Left lobe of liver (tissue), 2 donors: ENCODE data around the gene SLC24A4. TPM values are rescaled to one million over a fixed set of nuclear protein-coding genes. Genes with fewer than 3 reads are reported as not detected.
A peak's percentile ranks its signal among the peaks of the same experiment; 100 is the strongest.

ENCODE experiments used
- ATAC-seq: fragments of 200-7000 bp; cut with Tn5 transposase; one replicate; pipeline ENCODE4 v1.9.1; 2020; ENCODE audit warnings: mild to moderate bottlenecking, moderate library complexity
- DNase-seq: peaks from one replicate; pipeline ENCODE4 v3.0.0-alpha.2; 2020; ENCODE audit warnings: low spot score
- total RNA-seq: library from RNA; stranded (reverse); gene quantifications from one replicate; pipeline ENCODE4 v1.2.1, GENCODE V29; 2021
- donor health status: DM: no; HTN: no; CAD: no; lungs with moderate emphysema.
- donor health status: DM: no; HTN: yes; CAD: no.

SLC24A4 gene
- total RNA-seq, 1 donor from 2014 or later = 0.20 TPM

DNA sequence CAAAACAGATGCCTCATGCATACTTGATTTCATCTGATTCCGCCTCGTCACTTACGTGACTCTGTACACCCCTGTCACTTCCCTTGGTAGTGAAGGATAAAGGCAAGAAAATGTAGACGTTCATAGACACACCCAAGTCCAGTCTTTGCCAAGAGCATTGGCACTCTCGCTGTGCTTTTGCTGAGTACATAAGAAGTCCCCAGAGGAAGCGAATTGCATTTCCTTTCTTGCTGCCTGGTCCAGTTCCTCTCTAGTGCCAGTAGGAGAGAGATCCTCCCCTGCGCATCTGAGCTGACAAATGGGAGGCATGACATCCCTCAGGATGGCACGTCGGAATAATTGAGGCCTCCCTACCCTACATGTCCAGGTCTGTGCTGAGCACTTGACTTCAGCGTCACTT is 169.3 kb downstream of the SLC24A4 start:
- peak; percentile 38 for ATAC-seq

DNA sequence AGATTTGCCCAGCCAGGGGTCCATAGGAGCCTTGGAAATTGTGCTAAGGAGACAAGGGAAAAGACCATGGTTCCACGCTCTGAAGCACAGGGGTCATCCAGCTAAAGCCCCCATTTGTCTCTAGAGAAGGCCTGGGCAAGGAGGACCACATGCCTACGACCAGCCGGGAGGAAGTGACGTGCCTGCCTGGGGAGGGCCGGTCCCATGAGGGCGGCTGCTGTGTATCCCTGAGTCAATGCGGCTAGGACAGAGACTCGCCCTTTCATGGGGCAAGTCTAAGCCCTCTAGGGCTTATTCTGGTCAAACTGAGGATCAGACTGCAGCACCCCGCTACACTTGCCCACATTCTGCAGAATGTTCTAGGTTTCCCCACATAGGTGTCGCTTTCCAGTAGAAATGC is 170.1 kb downstream of the SLC24A4 start:
- ATAC-seq = no peak
- no peak for DNase-seq

More for the DNA sequence above, 169.3 kb downstream of the SLC24A4 start:
- DNase-seq = no peak

DNA sequence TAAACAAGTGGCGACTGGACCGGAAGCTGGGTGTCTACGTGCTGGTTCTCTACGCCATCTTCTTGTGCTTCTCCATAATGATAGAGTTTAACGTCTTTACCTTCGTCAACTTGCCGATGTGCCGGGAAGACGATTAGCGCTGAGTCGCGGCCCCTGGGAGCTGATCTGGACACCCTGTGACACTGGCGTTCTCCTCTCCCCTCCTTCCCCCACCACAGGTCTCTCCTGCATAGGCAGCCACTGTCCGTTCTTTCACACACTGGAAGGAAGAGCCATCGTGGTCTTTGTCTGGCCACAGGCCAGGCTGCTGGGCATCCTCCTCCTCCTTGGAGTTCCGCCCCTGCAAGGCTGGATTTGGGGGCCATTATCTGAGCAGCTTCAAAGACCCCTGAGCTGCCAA is 170.5 kb downstream of the SLC24A4 start:
- ATAC-seq = no peak
- no peak for DNase-seq

DNA sequence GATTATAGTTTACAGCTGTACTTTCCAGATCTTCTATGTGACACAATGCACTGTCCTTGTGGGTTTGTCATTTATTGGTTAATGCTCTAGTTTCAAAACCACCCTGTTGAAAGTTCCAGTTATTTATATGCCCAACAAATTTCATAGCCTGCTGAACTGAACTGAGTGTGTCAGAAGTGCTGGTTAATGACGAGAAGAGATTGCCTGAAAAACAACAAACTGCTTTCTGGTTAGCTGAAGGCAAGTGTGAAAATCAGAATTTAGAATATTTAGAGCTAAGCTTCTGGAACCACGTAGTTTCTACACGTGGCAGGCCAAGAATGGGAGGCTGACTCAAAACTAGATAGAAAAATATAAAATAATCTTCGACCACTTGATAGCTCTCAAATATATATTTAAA is 171.5 kb downstream of the SLC24A4 start:
- ATAC-seq (no peak), DNase-seq (no peak)

GRCh38 chr14:92495027-92495426 is 172.1 kb downstream of the SLC24A4 start:
- no peak for DNase-seq
- no peak for ATAC-seq

GRCh38 chr14:92496191-92496857 is 173.4 kb downstream of the SLC24A4 start:
- DNase-seq (no peak), ATAC-seq (no peak)

DNA sequence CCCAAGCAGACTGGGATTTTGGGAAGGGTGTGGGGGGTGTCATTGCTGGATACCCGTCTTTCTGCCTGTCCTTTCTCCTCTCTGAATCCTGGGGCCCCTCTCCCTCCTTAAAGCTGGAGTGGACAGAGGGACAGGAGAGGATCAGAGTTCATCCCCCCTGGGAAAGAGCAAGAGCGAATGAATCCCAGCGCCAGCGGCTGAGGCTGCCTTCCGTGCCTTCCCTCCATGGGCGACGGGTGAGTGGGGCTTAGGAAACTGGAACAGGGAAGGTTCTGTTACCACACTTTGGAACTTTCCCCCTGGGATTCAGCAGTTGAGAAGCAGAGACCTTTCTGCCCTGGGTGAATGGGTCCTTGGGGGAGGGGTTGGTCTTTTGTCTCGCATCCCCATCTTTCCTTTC is 174.4 kb downstream of the SLC24A4 start:
- DNase-seq (no peak), ATAC-seq (no peak)

DNA sequence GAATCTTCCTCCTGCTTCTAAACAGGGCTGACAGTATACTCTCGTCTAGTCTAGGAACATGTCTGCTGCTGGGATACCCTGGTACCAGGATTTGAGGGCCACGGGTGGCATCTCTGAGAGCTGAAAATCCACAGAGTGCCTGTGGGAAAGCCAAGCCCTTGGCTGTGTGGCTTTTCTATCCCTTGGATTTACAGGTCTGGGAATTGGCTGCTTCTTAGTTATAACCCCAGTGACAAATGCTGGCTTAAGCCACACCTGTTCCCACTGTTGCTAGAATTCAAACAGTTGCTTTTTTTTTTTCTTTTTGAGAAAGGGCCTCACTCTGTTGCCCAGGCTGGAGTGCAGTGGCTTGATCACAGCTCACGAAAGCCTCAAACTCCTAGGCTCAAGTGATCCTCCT is 176.3 kb downstream of the SLC24A4 start:
- no peak for DNase-seq
- ATAC-seq = no peak

DNA sequence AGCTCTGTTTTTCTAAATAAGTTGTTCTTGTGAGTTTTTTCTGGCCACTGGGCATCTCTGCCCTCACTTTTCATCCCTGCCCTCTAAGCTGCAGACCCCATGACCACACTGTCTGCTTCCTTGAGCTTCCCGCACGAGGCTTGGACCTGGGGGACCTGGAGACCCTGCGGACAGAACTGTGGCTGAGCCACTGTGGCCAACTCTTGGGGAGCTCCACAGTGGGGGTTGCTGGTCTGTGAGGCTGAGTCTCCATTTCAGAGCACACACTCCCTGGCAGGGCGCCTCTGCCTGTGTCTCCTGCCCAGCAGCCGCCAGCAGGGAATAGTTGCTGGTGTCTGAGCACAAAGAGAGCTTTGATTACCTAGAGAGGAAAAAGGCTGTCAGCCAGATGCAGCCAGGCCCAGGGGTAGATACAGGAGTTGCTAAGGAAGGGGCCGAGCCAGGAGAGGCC is 177.6 kb downstream of the SLC24A4 start:
- DNase-seq (no peak), ATAC-seq (no peak)

DNA sequence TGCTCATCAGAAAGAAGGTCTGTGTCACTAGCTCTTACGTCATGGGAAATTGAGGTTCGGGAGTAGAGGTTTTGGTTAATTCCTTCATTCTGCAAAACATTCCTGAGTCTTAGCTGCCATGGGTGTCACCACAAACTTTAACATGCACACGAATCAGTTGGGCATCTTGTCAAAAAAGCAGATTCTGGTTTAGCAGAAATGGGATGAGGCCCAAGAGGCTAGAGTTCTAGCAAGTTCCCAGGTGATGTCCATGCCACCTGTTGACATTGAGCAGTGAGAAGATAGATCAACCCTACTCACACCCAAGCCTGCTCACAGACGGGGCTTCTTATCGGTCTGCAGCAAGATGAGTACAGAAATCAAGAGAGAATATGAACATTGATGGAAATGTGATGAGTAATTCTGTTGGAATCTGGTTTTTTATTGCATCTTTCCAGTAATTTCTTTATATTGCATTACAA is 179.0 kb downstream of the SLC24A4 start:
- DNase-seq (peak; percentile 5), ATAC-seq (no peak)

GRCh38 chr14:92502541-92503286 is 179.7 kb downstream of the SLC24A4 start:
- no peak for ATAC-seq
- peak; percentile 37 for DNase-seq

DNA sequence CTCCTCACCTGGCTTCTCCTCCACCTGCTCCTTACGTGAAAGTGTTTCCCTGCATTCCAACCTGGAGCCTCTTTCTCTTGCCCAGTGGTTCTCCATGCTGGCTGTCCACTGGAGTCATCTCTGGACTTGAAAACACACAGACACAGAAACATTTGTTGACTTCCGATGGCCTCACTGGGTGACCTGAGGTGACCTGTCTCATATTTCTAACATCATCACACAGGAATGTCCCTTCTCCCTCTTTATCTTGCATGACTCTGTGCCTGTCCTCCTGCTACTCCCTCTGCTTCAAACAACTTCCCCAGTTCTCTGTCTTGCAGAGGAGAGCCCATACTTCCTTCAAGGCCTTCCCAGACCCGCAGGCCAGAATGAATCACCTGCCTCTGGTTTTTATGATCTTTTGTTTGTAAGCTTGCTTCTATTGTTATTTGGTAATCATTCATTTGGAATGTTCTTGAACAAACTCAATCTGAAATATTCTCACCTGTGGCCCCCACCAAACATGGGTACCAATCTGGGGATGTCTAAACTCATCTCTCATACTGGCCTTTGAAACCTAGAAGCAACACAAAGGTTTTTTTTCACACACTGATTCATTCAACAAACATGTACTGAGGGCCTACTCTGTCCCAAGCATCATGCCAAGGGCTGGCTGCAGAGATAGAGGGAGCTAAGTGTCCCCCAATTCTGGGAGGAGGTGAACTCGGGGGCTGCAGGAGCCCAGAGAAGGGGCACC is 181.0 kb downstream of the SLC24A4 start:
- DNase-seq (peak; percentile 43), ATAC-seq (peak; percentile 72)

DNA sequence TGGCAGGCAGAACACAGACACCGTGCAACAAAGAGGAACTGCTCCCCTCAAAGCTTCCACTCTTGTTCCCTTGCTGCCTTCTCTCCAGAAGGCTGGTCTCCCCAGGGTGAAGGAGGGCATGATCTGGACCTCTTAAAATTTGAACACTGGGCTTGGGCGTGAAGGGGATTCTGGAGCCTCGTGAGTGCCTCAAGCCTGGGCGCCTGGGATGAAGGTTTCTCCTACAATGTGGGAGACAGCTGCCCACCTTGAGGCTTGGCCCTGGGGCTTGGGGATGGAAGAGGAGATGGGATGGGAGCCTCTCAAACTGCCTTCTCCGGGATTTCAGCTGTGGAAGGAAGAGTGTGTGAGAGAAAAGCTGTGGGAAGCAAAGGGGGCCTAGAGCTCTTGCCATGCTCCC is 182.9 kb downstream of the SLC24A4 start:
- DNase-seq (no peak), ATAC-seq (no peak)

DNA sequence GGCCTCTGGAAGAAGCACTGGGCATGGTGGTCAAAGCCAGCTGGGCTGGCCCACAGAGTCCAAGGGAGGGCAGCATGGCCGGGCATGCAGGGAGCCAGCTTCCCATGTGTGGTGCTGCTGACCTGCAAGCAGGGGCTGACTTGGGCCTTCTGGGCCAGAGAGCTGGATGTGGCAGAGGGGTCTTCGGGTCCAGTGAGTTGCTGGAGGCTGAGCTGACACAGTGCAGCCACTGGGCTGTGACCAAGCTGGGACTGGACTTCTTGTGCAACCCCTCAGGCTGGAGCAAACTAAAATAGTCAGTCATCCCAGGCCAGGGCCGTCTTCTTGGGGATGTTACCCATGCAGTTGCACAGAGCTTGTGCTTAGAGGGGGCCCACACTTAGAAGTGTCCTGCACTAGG is 183.3 kb downstream of the SLC24A4 start:
- no peak for DNase-seq
- ATAC-seq = no peak

DNA sequence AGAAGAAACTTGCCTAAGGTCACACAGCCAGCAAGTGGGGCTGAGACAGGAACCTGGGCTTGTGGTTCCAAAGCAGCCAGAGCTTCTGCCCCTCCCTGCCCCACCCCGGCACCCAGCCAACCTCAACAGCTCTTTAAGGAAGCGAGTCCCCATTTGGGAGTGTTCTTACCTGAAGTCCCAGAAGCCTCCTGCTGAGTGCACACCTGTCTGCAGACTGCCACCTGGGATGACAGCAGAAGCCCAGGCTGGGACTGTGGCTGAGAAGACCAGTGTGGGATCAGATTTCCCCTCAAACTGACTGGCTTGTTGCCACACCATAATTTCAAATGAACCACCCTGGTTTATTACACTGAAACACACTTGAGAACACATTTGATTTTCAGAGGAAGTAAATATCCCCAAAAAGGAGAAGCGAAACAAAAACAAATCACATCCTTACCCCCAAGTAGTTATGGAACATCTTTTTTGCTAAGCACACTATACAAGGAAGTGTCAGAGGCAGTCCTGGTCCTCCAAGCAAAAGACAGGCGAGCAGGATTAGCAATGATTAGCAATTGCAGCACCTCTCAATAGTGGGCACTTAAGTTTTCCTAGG is 184.3 kb downstream of the SLC24A4 start:
- ATAC-seq = peak; percentile 12
- DNase-seq = no peak

DNA sequence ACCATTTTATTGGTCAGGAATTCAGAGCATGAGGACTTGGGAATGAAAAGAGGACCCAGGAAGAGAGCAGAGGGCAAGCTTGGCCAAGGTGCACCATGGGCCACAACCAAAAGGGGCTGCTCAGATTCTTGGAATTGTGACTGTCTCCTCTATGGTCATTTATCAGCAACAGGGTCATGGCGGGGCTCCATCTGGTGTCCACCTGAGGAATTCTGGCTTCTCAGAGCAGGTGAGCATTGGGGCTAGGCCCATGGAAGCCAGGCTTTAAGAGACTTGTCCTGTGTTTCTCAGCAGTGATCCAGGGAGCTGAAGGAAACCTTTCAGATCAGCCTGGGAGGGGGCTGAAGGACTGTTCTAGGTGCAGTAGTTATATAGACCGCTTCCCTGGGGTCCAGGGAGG is 188.0 kb downstream of the SLC24A4 start:
- DNase-seq (no peak), ATAC-seq (peak; percentile 23)

DNA sequence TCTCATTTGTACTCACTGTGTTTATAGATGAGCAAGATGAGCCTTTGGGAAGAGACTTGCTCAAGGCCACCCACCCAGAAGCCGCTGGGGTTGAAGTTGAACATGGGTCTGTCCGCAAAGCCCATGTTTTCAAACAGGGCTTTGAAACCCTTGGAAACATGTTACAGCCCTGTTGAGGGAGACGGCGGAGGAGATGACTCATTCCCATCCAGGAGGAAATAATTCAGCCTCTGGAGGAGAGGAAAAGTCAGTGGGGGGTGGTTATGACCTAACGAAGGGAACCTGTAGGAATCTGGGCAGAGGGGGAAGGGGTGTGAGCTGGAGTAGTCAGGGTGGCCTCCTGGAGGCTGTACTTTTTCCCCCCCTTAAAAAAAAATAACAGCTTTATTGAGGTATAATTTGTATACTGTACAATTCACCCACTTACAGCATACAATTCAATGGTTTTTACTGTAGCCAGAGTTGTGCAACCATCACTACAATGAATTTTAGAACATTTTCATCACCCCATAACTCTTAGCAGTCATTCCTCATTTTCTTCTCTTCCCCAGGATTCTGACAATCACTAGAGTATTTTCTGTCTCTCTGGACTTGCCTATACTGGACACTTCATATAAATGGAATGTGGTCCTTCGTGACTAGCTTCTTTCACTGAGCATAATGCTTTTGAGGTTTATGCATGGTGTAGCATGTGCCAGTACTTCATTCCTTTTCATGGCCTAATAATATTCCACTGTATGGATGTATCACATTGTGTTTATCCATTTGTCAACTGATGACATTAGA is 188.7 kb downstream of the SLC24A4 start:
- DNase-seq = no peak

DNA sequence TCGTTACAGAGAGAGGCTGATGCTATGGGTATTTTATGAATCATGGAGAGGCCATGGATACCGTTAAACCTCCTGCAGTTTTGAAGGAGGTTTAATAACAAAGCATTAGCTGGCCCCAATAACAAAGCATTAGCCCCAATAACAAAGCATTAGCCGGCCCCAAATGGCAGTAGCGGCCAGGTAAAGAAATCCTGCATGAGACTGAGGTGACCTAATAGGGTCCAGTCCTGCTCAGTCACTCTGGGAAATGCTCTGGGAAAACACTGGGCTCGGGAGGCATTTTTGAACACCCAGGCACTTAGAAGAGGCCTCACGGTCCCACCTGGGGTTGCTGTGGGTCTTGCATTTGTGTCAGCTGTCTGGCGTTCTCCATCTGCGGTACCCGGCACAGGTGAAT is 189.8 kb downstream of the SLC24A4 start:
- DNase-seq (no peak), ATAC-seq (no peak)

More for the DNA sequence above, 188.7 kb downstream of the SLC24A4 start:
- no peak for ATAC-seq

- peak; percentile 66 for DNase-seq
These were observed 190.4 kb downstream of the SLC24A4 start, which contains the start of gene RIN3 for GRCh38 chr14:92513204-92513965. Gene RIN3, plus strand, starts transcription at chr14:92513781. Its CDS starts 152 bp downstream, at chr14:92513933.

More at GRCh38 chr14:92513204-92513965, 190.4 kb downstream of the SLC24A4 start, which contains the start of gene RIN3:
- ATAC-seq = peak; percentile 63
